ENCODE measurements around the gene ERP29. TPM values are rescaled to one million over a fixed set of nuclear protein-coding genes. Genes with fewer than 3 reads are reported as not detected.

Gene ERP29
- total and polyA plus RNA-seq, 4 donors, result 35.6 to 140 (median 57.1) TPM

GRCh38 chr12:112004041-112004440 is 9.2 kb upstream of the ERP29 start:
- no peak overlapping the region for H3K4me3 ChIP-seq (ENCODE audit: low read depth in 1 of 3, low read length in 3 of 3)
- no peak overlapping the region for H3K27ac ChIP-seq (ENCODE audit: low read depth in 1 of 2, low read length in 2 of 2)
- DNase-seq (ENCODE audit: low spot score), result no peak
- peaks cover 0 to 2% (median 0%) of the 10 kb centered on the region in 4 donors for H3K36me3 ChIP-seq (ENCODE audit: control insufficient read depth in 4 of 4, insufficient read depth in 3 of 4, low read depth in 1 of 4, low read length in 3 of 4)
- no peaks in the 10 kb centered on the region for H3K27me3 ChIP-seq (ENCODE audit: control insufficient read depth in 4 of 4, insufficient read depth in 4 of 4, low read length in 3 of 4)
- no peak overlapping the region for H3K9ac ChIP-seq (ENCODE audit: low read depth in 1 of 2, low read length in 2 of 2)
- peaks cover 0 to 6% (median 3%) of the 10 kb centered on the region in 4 donors for H3K4me1 ChIP-seq (ENCODE audit: control insufficient read depth in 4 of 4, insufficient read depth in 4 of 4, low read length in 3 of 4)
- WGBS, result 97% methylated on average over 3 of the region's 3 CpGs
- TF ChIP-seq RXRA (IDR thresholded peaks at IDR 0.05) (no peak), EGR1 (IDR thresholded peaks at IDR 0.05; ENCODE audit: low read depth in 2 of 2) (no peak), TAF1 (conservative IDR thresholded peaks at IDR 0.05) (no peak), JUND (IDR thresholded peaks at IDR 0.05) (no peak), FOXA1 (IDR thresholded peaks at IDR 0.05) (no peak), YY1 (IDR thresholded peaks at IDR 0.05) (no peak), SP1 (IDR thresholded peaks at IDR 0.05) (no peak), ZBTB33 (IDR thresholded peaks at IDR 0.05) (no peak), NR2F2 (IDR thresholded peaks at IDR 0.05) (no peak), MAX (IDR thresholded peaks at IDR 0.05) (no peak), FOXA2 (IDR thresholded peaks at IDR 0.05) (no peak), HNF4G (IDR thresholded peaks at IDR 0.05) (no peak), RAD21 (IDR thresholded peaks at IDR 0.05) (no peak), HNF4A (conservative IDR thresholded peaks at IDR 0.05) (no peak), GABPA (IDR thresholded peaks at IDR 0.05 in 1 of 2, conservative IDR thresholded peaks at IDR 0.05 in 1 of 2) (no peak)
- TF ChIP-seq, protein P1, sequence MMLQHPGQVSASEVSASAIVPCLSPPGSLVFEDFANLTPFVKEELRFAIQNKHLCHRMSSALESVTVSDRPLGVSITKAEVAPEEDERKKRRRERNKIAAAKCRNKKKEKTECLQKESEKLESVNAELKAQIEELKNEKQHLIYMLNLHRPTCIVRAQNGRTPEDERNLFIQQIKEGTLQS (IDR thresholded peaks at IDR 0.05), result no peak
- TF ChIP-seq, protein P2, sequence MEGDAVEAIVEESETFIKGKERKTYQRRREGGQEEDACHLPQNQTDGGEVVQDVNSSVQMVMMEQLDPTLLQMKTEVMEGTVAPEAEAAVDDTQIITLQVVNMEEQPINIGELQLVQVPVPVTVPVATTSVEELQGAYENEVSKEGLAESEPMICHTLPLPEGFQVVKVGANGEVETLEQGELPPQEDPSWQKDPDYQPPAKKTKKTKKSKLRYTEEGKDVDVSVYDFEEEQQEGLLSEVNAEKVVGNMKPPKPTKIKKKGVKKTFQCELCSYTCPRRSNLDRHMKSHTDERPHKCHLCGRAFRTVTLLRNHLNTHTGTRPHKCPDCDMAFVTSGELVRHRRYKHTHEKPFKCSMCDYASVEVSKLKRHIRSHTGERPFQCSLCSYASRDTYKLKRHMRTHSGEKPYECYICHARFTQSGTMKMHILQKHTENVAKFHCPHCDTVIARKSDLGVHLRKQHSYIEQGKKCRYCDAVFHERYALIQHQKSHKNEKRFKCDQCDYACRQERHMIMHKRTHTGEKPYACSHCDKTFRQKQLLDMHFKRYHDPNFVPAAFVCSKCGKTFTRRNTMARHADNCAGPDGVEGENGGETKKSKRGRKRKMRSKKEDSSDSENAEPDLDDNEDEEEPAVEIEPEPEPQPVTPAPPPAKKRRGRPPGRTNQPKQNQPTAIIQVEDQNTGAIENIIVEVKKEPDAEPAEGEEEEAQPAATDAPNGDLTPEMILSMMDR (IDR thresholded peaks at IDR 0.05; ENCODE audit: low read depth, low read length, missing input control), result no peak
- TF ChIP-seq, protein P3, sequence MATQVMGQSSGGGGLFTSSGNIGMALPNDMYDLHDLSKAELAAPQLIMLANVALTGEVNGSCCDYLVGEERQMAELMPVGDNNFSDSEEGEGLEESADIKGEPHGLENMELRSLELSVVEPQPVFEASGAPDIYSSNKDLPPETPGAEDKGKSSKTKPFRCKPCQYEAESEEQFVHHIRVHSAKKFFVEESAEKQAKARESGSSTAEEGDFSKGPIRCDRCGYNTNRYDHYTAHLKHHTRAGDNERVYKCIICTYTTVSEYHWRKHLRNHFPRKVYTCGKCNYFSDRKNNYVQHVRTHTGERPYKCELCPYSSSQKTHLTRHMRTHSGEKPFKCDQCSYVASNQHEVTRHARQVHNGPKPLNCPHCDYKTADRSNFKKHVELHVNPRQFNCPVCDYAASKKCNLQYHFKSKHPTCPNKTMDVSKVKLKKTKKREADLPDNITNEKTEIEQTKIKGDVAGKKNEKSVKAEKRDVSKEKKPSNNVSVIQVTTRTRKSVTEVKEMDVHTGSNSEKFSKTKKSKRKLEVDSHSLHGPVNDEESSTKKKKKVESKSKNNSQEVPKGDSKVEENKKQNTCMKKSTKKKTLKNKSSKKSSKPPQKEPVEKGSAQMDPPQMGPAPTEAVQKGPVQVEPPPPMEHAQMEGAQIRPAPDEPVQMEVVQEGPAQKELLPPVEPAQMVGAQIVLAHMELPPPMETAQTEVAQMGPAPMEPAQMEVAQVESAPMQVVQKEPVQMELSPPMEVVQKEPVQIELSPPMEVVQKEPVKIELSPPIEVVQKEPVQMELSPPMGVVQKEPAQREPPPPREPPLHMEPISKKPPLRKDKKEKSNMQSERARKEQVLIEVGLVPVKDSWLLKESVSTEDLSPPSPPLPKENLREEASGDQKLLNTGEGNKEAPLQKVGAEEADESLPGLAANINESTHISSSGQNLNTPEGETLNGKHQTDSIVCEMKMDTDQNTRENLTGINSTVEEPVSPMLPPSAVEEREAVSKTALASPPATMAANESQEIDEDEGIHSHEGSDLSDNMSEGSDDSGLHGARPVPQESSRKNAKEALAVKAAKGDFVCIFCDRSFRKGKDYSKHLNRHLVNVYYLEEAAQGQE (IDR thresholded peaks at IDR 0.05), result no peak
- H3K9me3 ChIP-seq (ENCODE audit: control insufficient read depth in 4 of 4, low read length in 3 of 4), result no peaks in the 10 kb centered on the region
